Left renal cortex interstitium (tissue), 4 donors: ENCODE data around the gene INPP5B. TPM values are rescaled to one million over a fixed set of nuclear protein-coding genes. Genes with fewer than 3 reads are reported as not detected.
"Not testable (repeated sequence)": the region's sequence is repeated elsewhere in the genome, so short reads cannot be mapped to it uniquely, and the experiment has no call there.

Source experiments
- DNase-seq, 4 donors: peaks; one replicate each; pipeline ENCODE4 v3.0.0-alpha.2; 2013; ENCODE audit warnings: low read depth in 4 of 4, low spot score in 2 of 4, missing footprints in 1 of 4
- polyA plus RNA-seq, 4 donors: library from polyadenylated mRNA; unstranded; fragments of 120-200 nt; gene quantifications; one replicate each; pipeline ENCODE4 v1.2.1, GENCODE V29; 2013; ENCODE audit not compliant: insufficient read length in 4 of 4

The INPP5B gene
- polyA plus RNA-seq: 10 to 100 TPM; 14.7 to 29.2 (median 23.0) TPM

DNA sequence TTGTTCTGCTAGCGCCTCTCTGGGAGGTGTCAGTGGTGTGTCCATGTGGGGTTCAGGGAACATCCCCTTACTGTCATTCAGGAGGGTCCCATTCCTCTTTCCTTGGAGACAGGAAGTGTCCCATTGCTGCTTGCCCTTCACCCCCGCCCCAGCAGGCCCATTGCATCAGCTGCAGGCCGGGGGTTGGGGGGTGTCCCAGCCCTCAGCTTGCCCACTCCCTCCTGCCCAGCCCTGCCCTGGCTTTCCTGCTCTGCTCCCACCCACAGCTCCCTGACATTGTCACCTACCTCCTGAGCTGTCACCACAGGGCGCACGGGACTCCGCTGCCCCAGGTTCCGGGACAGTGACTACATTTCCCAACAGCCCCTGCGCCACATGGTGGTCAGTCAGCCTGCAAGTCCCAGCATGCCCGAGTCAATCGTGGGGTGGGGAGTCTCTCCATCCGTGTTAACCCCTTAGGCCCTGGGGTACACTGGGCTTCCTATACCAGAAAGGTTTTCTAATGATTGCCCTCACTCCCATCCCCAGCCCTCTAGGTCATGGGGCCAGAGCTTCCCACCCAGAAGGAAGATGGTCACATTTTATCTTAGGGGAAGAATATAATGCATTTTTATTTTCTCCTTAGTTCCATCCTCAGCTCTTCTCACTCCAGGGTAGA lies at the start of gene INPP5B:
Gene INPP5B, minus strand, starts transcription at position 351 of the 658 bp plus-strand sequence. CDS start 745 bp downstream, outside the sequence.
- DNase-seq: peak; percentile 37 to 82 (median 60)

DNA sequence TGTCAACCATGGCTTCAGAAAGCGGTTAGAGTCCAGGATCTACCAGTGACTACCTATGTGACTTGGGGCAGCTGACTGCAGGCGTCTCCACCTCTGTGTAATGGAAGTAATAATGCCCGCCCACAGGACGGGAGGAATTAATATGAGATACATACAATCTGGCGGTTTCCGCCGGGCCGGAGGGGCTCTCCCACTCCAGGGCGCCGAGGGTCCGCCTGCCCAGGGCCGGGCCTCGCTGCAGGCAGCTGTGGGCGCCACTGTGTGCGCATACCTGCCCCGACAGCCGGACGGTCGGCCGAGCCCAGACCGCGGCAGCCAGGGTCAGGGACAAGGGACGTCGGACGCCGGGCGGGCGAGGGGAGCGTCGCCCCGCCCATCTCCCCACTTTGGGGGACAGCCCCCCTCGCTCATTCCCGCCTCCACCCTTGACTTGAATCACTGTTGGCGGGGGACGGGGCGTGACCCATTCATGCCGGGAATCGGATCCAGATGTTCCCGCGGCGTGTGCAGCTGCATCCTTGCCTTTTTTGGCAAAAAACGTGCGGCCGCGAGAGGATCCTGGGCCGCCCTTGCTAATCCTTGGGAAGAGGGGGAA lies 49.0 kb upstream of the INPP5B start:
- peak in 1 of 4 donors; percentile 72 for DNase-seq

DNA sequence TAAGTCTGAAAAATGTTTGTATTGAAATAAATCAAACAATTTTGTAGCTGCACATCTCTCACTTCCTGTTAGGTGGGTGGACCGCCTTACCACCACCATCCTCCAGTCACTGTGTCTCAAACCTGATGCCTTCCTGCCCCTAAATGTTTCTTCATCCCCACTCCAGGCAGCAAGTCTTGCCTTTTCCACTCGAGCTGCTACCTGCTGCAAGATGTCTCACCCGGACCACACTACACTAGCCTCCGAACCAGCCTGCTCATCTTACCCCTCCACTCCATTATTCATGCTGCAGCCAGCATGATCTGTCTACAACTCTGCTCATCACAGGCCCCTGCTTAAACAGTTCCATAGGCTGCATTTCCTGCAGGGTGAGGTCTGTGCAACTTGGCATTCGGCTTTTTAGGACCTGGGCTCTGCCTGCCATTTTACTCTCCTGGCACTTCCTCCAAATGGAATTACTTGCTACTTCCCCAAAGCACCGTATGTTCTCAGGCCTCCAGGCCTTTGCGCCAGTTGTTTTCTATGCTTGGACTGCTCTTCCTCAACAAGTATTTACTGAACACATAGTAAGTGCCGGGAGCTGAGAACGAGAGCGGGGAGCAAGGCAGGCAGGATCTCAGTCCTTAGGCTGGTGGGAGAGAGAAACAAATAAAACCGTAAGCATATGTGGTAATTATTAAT lies 48.2 kb upstream of the INPP5B start:
- DNase-seq: no peak

DNA sequence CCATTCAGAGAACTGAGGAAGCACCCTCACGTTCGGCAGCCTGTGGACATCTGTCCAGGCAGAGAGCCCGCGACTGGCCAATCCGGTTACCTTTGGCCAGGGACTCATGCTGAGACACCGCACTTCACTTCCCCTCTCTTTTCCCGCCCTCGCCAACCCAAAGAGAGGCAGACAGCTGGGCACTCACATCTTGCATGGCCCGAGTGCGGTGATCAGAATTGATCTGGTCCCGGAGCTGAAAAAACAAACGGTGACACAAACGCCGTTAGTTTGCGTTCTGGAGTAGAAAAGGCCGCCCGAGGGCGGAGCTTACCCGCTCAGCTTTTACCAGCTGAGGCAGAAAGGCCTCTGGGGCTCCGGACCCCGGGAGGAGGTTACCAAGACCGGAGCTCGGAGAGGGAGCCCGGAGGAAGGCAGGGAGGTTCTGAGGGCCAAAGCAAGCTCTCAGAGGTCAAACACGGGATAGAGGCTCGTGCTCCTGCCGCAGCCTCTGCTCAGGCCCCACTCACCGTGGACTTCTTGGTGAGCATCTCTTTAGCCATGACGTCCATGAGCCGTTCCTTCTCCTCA lies 42.6 kb upstream of the INPP5B start:
- no peak for DNase-seq

DNA sequence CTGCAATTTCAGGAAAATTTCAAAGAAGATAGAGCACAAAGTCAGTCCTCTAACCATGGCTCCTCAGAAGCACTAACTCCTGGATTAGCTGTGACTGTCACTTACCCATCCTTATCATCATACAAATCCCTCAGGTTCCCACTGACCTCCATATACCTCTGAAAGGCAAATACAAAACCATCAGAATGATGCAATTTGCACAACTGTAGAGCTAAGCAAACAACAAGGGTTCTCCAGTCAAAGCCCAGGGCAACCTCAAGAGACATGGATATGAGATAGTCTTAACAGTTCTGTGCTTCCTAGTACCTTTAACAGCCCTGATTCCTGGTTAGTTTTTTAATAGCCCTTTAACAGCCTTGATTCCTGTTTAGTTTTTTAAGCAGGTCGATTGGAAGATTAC lies 40.8 kb upstream of the INPP5B start:
- no peak for DNase-seq

DNA sequence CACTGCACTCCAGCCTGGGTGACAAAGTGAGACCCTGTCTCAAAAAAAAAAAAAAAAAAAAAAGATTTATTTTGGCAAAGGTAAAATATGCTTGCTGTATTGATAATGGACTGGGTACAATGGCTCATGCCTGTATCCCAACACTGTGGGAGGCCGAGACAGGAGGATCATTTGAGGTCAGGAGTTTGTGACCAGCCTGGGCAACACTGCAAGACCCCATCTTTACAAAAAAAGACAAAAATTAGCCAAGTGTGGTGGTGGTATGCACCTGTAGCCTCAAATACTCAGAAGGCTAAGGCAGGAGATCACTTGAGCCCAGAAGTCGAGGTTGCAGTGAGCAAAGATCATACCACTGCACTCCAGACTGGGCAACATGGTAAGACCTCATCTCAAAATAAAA lies 36.7 kb upstream of the INPP5B start:
- DNase-seq: no peak

DNA sequence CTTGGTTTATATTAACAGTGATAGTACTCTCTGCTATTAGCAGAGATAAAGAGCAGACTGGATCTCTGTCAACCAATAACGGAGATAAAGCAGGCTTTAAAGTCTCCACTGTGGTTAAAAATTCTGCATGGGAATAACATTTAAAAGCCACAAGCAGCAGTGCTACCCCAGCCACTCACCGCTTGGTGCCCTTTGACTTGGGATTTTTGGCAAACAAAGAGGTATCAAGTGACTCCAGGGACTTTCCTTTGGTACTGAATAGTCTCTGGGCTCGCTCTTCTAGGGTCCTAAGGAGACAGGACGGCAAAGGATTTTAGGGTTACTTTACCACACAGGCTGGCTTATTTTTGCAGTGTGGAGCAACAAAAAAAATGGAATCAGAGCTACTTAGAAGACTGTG lies 31.7 kb upstream of the INPP5B start:
- DNase-seq: no peak

DNA sequence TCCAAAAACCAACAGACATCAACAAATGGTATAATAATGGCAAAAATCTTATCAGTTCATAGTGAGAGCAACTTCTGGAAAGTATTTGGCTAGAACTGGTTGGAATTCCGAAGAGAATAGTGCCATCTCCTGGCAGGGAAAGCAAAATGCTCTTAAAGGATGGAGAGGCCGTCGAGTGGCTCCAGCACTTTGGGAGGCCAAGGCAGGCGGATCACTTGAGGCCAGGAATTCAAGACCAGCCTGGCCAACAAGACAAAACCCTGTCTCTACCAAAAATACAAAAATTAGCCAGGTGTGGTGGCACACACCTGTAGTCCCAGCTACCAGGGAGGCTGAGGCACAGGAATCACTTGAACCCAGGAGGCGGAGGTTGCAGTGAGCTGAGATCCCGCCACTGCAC lies 28.2 kb upstream of the INPP5B start:
- DNase-seq: peak in 1 of 4 donors; percentile 28

DNA sequence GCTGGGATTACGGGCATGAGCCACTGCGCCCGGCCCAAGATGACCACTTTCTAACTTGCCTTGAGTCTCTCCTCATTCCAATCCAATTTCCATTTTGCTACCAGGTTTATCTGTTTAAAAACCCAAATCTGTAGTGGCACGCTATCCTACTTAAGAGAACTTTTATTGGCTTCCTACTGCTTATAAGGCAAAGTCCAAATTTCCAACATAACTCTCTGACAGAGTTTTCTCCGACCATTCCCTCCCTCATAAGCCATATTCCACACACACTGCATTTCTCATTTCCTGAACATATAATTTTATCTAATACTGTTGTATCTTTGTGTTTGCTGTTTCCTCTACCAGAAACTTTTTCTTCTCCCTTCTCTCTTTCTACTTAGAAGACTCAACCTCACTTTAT lies 27.7 kb upstream of the INPP5B start:
- no peak for DNase-seq

DNA sequence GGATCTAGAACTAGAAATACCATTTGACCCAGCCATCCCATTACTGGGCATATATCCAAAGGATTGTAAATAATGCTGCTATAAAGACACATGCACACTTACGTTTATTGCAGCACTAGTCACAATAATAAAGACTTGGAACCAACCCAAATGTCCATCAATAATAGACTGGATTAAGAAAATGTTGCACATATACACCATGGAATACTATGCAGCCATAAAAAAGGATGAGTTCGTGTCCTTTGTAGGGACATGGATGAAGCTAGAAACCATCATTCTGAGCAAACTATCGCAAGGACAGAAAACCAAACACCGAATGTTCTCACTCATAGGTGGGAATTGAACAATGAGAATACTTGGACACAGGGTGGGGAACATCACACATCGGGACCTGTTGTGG lies 26.8 kb upstream of the INPP5B start:
- DNase-seq: not testable (repeated sequence)

DNA sequence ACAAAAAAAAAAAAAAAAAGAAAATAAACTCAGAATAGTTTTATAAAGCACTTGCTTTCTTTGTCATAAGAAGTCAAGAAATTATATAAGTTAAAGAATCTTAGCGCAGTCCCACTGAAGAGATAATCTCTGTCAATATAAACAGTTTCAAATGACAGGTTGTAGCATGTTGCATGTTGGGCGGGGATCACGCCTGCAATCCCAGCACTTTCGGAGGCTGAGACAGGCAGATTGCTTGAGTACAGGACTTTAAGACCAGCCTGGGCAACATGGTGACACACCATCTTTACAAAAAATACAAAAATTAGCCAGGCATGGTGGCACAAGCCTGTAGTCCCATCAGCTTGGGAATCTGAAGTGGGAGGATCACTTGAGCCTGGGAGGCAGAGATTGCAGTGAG lies 18.4 kb upstream of the INPP5B start:
- no peak for DNase-seq

DNA sequence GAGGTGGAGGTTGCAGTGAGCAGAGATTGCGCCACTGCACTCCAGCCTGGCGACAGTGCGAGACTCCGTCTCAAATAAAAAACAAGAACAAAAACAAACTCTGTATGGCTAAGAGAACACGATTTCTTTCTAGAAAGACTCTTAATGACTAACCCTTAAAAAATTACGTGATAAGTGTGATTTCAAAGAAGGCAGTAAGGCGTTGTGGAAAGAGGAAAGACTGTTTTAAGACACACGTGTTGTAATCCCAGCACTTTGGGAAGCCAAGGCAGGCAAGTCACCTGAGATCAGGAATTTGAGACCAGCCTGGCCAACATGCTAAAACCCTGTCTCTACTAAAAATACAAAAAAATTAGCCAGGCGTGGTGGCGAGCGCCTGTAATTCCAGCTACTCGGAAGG lies 17.3 kb upstream of the INPP5B start:
- DNase-seq: not testable (repeated sequence)

DNA sequence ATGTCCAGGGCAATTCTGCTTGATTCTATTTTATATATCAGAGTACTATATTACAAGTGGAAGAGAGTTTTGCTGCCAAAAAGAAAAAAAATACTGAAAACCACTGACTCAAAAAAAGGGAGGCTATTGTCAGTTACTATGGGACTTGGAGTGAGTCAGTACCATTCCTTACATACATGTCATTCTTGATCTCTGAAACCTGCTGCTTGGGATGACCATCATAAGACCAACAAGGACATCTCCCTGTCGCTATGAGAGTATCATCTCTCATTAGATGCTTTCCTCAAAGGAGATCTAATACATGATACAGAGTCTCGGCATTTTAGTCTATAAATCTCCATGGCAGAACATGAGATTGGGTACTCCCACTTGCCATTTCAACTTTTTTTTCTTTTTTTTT lies 11.8 kb upstream of the INPP5B start:
- no peak for DNase-seq

DNA sequence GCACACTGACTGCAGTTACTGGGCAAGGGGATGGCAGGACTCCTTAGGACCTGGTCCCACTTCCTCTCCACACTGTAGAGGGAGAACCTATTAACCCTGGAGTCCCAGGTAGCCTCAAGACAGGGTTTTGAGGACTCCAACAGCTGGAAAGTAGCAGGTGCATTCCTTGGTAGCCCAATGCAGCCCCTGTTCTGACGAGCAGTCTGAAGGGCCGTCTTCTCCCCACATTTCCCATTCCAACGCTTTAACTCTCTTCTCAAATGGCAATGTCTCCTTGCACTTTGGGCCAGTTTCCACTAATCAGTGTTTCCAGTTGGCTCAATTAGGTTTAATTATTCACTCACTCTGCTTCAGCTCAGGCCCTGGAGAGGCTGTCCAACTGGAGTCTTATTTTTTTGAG lies 8.8 kb upstream of the INPP5B start:
- DNase-seq: no peak

DNA sequence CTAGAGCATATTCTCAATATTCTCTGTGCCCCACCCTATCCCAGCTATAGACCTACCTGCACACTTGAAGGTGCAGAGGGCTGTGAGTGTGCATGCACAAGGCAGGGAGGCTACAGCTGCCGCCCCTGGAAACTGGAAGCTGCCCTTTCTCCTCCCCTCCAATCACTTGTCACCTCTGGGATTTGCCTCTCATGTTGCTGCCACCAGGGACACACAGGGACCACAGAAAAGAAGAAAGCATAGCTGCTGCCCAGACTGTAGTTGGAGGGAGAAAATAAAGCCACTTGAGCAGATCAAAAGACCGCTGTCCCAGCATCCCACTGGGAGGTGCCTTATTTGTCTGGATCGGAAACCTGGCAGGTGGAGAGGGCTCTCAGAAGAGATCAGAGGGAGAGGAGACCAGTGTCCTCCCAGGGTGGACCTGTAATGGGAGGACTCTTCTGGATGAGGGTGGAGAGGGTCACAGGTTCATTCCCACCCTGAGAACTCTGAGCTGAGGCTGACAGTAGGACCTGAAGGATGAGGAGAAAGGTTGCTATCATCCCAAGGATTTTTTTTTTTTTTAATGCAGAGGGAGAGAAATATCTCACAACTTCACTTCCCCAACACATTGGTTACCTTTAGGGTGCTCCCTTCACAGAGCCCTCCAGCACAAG lies 7.6 kb upstream of the INPP5B start:
- peak in 1 of 4 donors; percentile 12 for DNase-seq

DNA sequence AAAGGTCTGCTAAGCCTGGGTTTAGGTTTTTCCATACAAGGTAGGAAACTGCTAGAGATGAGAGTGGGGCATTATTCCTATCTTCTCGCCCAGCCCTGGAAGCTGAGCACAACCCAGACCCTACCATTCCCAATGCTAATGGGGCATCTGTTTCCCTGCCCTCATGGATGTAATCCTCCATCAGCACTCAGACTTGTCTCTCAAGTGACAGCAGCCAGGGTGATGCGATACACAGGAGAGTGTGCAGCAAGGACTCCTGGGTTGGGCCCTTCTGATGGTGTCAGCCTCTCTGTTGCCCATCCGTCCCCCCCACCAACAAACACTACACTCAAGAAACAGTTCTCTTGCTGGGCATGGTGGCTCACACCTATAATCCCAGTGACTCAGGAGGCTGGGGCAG lies 5.9 kb upstream of the INPP5B start:
- DNase-seq: no peak

DNA sequence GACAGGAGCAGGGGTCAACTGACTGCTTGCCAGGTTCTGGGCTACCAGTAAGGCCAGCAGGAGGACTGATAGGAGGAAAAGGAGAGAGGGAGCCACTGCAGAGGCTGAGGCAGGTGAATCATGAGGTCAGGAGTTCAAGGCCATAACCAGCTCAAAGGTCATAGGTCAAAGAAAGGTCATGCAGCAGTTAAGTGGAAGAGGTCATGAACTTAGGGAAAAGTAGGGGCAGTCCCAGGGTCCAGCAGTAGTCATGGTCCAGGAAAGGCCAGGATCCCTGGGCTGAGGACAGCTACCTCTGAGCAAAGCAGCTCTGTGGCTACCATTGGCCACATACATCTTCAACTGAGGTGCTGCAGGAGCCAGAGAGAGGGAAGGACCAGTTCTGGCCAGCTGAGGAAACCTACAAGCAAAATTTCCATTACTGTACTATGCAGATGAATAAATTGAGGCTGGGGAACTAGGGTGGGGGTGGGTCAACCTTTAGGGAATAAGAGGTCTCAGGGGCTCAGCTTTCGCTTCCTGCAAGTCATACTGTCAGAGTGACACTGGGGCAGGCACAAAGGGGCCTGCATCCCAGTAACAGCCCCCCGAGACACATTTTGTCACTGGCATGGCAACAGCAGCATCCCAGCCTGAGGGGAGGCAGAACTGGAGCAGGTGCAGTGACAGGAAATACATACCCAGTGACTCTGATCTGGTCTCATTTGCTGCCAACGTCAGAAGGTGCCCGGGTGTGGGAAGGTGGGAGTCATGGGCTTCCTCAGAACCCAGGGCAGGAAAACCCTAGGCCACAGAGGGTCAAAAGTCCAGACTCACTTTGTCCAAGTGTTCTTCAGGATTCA lies 5.2 kb upstream of the INPP5B start:
- no peak for DNase-seq

DNA sequence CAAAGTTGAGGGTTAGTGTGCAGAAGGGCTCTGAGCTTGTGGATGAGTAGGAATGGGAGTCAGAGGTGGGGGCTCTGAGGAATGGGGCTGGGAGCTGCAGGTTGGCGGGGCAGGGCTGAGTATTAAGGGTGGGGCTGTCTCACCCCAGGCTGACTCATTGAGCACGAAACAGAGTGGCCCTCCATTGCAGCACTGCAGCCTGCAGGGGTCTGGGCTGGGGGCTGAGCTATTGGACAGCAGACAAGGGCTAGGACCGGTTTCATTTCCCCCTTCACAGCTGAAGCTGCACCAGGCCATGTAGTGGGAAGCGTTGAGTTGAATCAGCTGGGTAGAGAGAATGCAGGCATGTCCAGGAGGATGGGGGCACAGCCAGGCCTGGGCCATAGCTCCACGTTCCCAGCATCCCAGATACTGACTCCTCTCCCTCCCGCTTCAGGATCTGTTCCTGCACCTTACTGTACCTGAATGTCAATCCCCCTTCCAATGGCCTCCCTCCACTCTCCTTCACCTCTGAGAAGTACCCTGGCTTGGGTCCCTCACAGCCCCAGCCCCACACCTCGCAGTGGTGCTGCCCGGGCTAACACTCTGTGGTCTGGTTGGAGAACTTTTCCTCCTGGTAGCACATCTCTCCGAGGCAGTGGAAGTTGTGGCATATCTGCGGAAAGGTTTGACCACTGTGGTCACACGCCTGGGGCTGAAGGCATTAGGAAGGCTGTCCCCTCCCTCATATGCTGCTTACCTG lies 4.4 kb upstream of the INPP5B start:
- no peak for DNase-seq

DNA sequence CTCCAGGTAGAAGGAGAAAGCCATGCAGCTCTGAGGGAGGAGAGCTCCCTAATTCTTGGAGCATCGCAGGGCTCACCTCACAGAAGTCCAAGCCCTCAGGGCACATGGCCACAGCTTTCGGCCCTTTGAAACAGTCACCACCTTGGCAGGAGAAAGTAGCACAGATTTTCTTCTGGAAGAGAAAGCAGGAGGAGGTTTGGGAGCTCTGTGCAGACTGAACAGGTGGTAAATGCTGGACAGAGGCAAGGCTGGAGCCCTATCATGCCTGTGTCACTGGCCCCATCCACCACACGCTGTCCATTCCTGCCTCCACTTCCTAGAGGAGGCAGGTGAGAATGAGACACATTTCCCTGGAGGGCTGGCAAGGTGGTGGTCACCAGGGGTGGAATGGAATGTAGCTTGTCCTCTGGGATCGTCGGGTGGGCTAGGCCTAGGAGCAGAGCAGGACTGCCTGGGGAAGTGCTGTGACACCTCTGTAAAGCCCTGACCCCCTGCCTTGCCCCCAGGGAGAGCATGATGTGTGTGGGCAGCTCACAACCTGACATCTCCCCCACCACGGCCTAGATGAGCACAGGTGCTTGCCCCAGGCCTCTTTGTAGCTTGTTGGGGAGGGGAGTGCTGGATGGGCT lies 2.8 kb upstream of the INPP5B start:
- no peak for DNase-seq
